COLO829 (cell line): Measurements from ENCODE around the gene PPM1E.
"Not testable (repeated sequence)": the region's sequence is repeated elsewhere in the genome, so short reads cannot be mapped to it uniquely, and the experiment has no call there.

Experiments used
- DNase-seq: peaks from one replicate; pipeline ENCODE4 v3.0.0; 2012; ENCODE audit warnings: low spot score

PPM1E gene

DNA sequence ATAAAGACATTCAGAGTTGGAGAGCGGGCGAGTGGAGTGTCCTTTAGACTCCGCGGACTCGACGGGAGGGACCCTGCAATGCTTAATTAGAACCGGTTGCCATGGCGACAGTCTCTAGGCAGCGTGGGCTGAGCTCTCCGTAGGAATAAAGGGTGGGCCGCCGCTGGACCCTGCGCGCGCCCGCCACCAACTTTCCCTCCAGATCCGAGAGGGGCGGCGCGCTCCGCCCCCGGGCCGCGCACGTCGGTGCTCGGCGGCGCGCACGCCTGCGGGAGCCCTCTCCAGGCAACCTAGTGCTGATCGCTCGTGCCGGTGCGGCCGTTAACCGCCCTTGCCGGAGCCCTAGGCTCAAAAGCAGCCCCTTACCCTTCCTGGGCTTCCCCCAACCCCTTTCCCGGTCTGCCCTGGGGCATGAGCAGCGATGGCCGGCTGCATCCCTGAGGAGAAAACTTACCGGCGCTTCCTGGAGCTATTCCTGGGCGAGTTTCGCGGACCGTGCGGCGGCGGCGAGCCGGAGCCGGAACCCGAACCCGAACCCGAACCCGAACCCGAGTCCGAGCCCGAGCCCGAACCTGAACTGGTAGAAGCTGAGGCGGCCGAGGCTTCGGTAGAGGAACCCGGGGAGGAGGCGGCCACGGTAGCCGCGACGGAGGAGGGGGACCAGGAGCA lies at the start of gene PPM1E:
PPM1E (plus strand) TSS at position 278 of the 669 bp plus-strand sequence.
- peak; percentile 57 for DNase-seq

GRCh38 chr17:58706351-58707140 lies 49.1 kb upstream of the PPM1E start:
- no peak for DNase-seq

DNA sequence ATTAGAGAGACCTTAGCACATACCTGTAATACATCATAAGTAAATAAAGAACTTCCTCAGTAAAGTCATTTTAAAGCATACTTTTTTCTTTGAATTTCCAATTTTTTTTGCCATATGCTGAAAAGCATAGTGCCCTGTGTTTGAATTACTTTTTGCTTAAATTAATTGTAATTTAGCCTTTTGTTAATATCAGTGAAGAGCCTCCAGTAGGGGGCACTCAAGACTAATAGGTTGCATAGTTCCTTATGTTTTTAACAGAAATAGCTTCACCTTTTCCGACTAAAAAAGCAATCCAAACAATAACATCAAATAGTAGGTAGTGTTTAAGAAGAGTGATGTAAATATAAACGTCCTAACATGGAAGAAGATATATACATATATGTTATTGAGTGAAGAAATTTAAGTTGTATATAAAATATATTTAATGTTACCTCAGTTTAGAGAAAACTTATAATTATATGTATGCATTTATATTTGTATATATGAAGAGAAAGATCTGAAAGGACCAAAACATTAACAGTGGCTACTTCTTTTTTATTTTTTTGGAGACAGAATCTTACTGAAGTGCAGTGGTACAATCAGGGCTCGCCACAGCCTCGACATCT lies 44.6 kb upstream of the PPM1E start:
- peak; percentile 48 for DNase-seq

- DNase-seq = no peak
These were observed 33.4 kb upstream of the PPM1E start for GRCh38 chr17:58722274-58722673.

- DNase-seq = no peak
These were observed 33.0 kb upstream of the PPM1E start for GRCh38 chr17:58722696-58723095.

DNA sequence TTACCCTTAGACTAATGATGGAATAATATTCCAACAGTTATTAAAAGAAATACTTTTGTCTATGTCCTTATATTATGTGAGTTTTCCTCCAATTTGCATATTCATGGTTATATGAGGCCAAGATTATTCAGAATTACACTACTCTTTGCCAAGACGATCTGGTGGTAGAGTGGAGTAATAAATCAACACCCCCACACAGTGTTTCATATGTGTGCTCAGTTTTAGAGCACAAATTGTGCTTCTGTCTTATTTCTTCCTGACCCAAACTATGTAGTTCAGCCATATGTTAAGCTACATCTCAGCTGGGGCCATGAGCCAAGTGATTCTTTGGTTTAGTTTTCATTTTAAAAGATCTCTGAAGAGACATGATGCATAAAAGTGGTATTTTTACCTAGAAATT lies 26.9 kb upstream of the PPM1E start:
- no peak for DNase-seq

GRCh38 chr17:58730937-58731336 lies 24.7 kb upstream of the PPM1E start:
- no peak for DNase-seq

- no peak for DNase-seq
These were observed 21.6 kb upstream of the PPM1E start for GRCh38 chr17:58734040-58734439.

GRCh38 chr17:58734811-58735210 lies 20.8 kb upstream of the PPM1E start:
- DNase-seq = no peak

- DNase-seq = no peak
These were observed 14.5 kb upstream of the PPM1E start for GRCh38 chr17:58741121-58741625.

GRCh38 chr17:58747674-58748073 lies 8.0 kb upstream of the PPM1E start:
- DNase-seq = no peak

DNA sequence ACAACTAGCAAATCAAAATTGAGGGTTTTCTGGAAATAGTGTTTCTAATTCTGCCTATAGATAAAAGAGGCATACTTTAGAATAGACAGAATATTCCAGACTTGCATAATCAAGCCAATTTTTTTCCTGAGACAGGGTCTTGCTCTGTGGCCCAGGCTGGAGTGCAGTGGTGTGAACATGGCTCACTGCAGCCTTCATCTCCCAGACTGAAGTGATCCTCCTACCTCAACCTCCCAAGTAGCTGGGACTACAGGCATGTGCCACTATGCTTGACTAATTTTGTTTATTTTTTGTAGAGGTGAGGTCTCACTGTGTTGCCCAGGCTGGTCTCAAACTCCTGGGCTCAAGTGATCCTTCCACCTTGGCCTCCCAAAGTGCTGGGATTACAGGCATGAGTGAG lies 6.0 kb upstream of the PPM1E start:
- DNase-seq = not testable (repeated sequence)

- no peak for DNase-seq
These were observed 2.6 kb upstream of the PPM1E start for GRCh38 chr17:58753026-58753425.

GRCh38 chr17:58755269-58755576 lies 431 bp upstream of the PPM1E start:
- DNase-seq = no peak

- no peak for DNase-seq
These were observed 850 bp downstream of the PPM1E start for GRCh38 chr17:58756246-58757161.

DNA sequence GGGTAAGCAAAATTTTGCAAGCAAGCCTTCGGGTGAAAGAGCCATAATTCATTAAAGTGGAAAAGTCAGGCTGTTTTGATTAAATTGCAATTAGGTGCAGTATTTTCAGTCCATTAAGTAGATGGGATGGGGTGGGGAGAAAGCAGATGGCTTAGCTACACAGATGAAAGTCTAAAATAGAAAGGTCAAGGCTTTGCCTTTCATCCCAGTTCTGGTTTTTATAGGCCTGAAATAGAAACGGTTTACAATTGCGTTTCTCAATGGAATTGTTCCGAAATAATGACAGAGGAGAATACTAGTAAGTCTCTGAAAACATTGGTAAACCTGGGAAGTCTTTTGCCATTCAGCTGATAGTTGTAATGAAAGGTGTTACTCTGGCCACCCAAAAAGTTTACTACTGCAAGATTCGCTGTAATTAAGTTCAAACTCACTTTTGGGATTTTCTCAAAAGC lies 1.5 kb downstream of the PPM1E start:
- no peak for DNase-seq

- DNase-seq = no peak
These were observed 3.2 kb downstream of the PPM1E start for GRCh38 chr17:58758890-58759289.

DNA sequence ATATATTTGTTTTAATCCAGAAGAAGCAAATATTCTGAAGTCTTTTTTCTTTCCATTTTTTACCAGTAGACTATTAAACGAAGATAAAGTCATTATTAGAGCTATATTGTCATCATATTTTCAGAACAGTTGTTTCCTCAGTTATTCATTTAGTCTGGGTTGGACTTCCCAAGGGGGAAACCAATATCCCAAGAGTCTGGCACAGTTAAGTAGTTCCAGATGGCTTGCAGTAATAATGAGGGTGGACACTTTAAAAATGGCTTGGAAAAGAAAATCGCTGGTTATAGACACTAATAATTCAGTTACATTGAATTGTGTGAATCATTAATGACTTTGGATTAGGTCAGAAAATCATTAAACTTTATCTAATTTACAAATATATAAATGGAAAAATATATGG lies 3.9 kb downstream of the PPM1E start:
- no peak for DNase-seq

- no peak for DNase-seq
These were observed 4.6 kb downstream of the PPM1E start for GRCh38 chr17:58760248-58760647.

- no peak for DNase-seq
These were observed 7.6 kb downstream of the PPM1E start for GRCh38 chr17:58763263-58763662.

DNA sequence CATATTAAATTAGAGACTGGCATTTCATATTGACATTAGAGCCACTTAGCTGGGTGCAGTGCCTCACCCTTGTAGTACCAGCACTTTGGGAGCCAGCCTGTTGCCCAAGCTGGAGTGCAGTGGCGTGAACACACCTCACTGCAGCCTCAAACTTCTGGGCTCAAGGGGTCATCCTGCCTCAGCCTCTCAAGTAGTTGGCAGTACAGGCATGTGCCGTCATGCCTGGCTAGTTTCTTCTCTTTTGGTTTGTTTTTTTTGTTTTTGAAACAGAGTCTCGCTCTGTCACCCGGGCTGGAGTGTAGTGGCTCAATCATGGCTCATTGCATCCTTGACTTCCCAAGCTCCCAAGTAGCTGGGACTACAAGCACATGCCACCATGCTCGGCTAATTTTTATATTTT lies 8.7 kb downstream of the PPM1E start:
- no peak for DNase-seq

DNA sequence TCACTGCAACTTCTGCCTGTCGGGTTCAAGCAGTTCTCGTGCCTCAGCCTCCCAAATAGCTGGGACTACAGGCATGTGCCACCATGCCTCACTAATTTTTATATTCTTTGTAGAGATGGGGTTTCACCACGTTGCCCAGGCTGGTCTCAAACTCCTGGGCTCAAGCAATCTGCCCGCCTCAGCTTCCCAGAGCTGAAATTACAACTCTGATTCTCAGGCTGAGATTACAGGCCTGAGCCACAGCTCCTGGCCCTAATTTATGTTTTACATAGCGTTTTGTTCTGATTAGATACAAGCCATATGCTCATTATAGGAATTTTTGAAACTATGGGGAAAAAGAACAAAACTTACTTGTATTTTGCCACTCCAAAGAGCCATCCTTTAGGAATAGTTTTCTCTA lies 22.8 kb downstream of the PPM1E start:
- not testable (repeated sequence) for DNase-seq
